Measurements from ENCODE around the gene LRRC4C. TPM values are rescaled to one million over a fixed set of nuclear protein-coding genes. Genes with fewer than 3 reads are reported as not detected.

Gene LRRC4C
- total RNA-seq, 4 donors from 2014 or later = 0.38 to 3.5 (median 0.95) TPM; not detected in 1

GRCh38 chr11:41383768-41384167 lies 75.7 kb downstream of the LRRC4C start:
- TF ChIP-seq CTCF (IDR thresholded peaks at IDR 0.05) = no peak
- DNase-seq (ENCODE audit: low spot score) (no peak), ATAC-seq (ENCODE audit: low FRiP score) (no peak)

- TF ChIP-seq CTCF (IDR thresholded peaks at IDR 0.05) = no peak
- no peak for DNase-seq (ENCODE audit: low spot score)
- peak; percentile 37 for ATAC-seq (ENCODE audit: low FRiP score)
Observed at GRCh38 chr11:41382927-41383326, 76.5 kb downstream of the LRRC4C start.

GRCh38 chr11:41379084-41379483 lies 80.4 kb downstream of the LRRC4C start:
- no peak for TF ChIP-seq CTCF (IDR thresholded peaks at IDR 0.05)
- no peak for ATAC-seq (ENCODE audit: low FRiP score)
- DNase-seq (ENCODE audit: low spot score) = no peak

- no peak for DNase-seq (ENCODE audit: low spot score)
- no peak for TF ChIP-seq CTCF (IDR thresholded peaks at IDR 0.05)
- ATAC-seq (ENCODE audit: low FRiP score) = no peak
Observed at GRCh38 chr11:41377709-41378394, 81.6 kb downstream of the LRRC4C start.

- no peak for TF ChIP-seq CTCF (IDR thresholded peaks at IDR 0.05)
- ATAC-seq (ENCODE audit: low FRiP score) (no peak), DNase-seq (ENCODE audit: low spot score) (no peak)
Observed at GRCh38 chr11:41351825-41352224, 107.6 kb downstream of the LRRC4C start.

- no peak for TF ChIP-seq CTCF (IDR thresholded peaks at IDR 0.05)
- ATAC-seq (ENCODE audit: low FRiP score) (no peak), DNase-seq (ENCODE audit: low spot score) (no peak)
Observed at GRCh38 chr11:41346042-41346441, 113.4 kb downstream of the LRRC4C start.

Measured in omental fat pad (tissue), 4 donors.